ENCODE data around the gene CD99L2. TPM values are rescaled to one million over a fixed set of nuclear protein-coding genes. Genes with fewer than 3 reads are reported as not detected.

Gene CD99L2
- polyA plus RNA-seq, 1 donor from 2014 or later = 61.0 TPM

DNA sequence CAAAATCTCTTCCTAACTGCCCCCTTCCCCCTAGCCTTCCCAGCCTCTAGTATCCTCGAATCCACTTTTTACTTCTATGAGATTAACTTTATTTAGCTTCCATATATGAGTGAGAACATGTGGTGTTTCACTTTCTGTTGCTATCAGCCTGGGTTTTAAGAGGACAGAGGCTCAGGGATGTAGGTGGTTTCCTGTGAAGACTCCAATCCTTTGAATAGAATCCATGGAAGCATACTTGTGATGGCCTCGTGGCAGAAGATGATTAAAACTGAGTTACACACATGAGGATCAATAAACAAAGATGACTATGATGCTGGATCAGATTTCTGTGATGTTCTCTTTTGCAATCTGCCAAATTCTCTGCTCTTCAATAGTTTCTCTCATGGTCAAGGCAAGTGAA, 29.8 kb downstream of the CD99L2 start:
- Histone ChIP-seq H2AFZ (ENCODE audit: low read depth, low read length) (no peak overlapping the region), H3K27ac (ENCODE audit: low read length) (no peak overlapping the region), H3K4me2 (ENCODE audit: low read length) (no peak overlapping the region), H4K20me1 (ENCODE audit: insufficient read depth) (no peaks in the 10 kb centered on the region), H3K4me3 (ENCODE audit: low read length) (no peak overlapping the region), H3F3A (ENCODE audit: insufficient read depth, low read length, poor library complexity, severe bottlenecking) (no peaks in the 10 kb centered on the region), H3K9me3 (ENCODE audit: low read length) (no peaks in the 10 kb centered on the region), H3K79me2 (replicated peaks; ENCODE audit: insufficient read depth, low read length) (no peaks in the 10 kb centered on the region), H3K36me3 (ENCODE audit: insufficient read depth, low read length) (no peaks in the 10 kb centered on the region), H3K27me3 (ENCODE audit: insufficient read depth, low read depth, low read length) (no peaks in the 10 kb centered on the region), H3K9ac (ENCODE audit: low read length) (no peak overlapping the region), H3K9me2 (ENCODE audit: insufficient read depth, low read length) (no peaks in the 10 kb centered on the region)
- TF ChIP-seq SMC3 (conservative IDR thresholded peaks at IDR 0.05; ENCODE audit: poor library complexity) = no peak

DNA sequence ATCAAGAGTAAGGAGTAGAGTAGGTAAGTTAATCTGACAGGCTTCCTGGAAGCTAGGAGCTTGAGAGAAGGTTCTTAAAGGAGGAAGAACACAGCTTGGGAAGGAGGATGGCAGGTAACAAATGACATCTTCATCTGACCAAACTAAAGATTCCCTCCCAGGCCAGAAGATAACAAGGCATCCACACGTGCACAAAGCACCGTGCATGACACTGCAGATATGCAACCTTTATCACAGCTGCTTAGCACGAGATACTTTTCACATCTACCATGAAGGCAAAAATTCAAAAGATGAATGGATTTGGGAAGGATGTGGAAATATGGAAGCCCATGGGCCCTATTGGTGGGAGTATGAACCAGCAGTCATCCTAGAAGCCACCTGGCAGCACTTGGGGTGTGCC, 34.3 kb downstream of the CD99L2 start:
- no peaks in the 10 kb centered on the region for H3K27me3 ChIP-seq (ENCODE audit: insufficient read depth, low read depth, low read length)
- H3K4me3 ChIP-seq (ENCODE audit: low read length) = no peak overlapping the region
- TF ChIP-seq EZH2 (IDR thresholded peaks at IDR 0.05; ENCODE audit: borderline replicate concordance, insufficient read depth, low read length, poor library complexity, severe bottlenecking) = no peak
- no peak for TF ChIP-seq RAD21 (conservative IDR thresholded peaks at IDR 0.05)
- no peak for TF ChIP-seq EP300 (conservative IDR thresholded peaks at IDR 0.05; ENCODE audit: poor library complexity, severe bottlenecking)
- TF ChIP-seq, protein P1, sequence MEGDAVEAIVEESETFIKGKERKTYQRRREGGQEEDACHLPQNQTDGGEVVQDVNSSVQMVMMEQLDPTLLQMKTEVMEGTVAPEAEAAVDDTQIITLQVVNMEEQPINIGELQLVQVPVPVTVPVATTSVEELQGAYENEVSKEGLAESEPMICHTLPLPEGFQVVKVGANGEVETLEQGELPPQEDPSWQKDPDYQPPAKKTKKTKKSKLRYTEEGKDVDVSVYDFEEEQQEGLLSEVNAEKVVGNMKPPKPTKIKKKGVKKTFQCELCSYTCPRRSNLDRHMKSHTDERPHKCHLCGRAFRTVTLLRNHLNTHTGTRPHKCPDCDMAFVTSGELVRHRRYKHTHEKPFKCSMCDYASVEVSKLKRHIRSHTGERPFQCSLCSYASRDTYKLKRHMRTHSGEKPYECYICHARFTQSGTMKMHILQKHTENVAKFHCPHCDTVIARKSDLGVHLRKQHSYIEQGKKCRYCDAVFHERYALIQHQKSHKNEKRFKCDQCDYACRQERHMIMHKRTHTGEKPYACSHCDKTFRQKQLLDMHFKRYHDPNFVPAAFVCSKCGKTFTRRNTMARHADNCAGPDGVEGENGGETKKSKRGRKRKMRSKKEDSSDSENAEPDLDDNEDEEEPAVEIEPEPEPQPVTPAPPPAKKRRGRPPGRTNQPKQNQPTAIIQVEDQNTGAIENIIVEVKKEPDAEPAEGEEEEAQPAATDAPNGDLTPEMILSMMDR (IDR thresholded peaks at IDR 0.05; ENCODE audit: poor library complexity, severe bottlenecking) = no peak
- no peak for TF ChIP-seq SMC3 (conservative IDR thresholded peaks at IDR 0.05; ENCODE audit: poor library complexity)
- TF ChIP-seq, protein P2, sequence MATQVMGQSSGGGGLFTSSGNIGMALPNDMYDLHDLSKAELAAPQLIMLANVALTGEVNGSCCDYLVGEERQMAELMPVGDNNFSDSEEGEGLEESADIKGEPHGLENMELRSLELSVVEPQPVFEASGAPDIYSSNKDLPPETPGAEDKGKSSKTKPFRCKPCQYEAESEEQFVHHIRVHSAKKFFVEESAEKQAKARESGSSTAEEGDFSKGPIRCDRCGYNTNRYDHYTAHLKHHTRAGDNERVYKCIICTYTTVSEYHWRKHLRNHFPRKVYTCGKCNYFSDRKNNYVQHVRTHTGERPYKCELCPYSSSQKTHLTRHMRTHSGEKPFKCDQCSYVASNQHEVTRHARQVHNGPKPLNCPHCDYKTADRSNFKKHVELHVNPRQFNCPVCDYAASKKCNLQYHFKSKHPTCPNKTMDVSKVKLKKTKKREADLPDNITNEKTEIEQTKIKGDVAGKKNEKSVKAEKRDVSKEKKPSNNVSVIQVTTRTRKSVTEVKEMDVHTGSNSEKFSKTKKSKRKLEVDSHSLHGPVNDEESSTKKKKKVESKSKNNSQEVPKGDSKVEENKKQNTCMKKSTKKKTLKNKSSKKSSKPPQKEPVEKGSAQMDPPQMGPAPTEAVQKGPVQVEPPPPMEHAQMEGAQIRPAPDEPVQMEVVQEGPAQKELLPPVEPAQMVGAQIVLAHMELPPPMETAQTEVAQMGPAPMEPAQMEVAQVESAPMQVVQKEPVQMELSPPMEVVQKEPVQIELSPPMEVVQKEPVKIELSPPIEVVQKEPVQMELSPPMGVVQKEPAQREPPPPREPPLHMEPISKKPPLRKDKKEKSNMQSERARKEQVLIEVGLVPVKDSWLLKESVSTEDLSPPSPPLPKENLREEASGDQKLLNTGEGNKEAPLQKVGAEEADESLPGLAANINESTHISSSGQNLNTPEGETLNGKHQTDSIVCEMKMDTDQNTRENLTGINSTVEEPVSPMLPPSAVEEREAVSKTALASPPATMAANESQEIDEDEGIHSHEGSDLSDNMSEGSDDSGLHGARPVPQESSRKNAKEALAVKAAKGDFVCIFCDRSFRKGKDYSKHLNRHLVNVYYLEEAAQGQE (IDR thresholded peaks at IDR 0.05; ENCODE audit: borderline replicate concordance) = no peak
- no peak for TF ChIP-seq POLR2AphosphoS5 (IDR thresholded peaks at IDR 0.05)
- no peak for TF ChIP-seq TAF1 (IDR thresholded peaks at IDR 0.05; ENCODE audit: low read depth)
- no peak for TF ChIP-seq MXI1 (conservative IDR thresholded peaks at IDR 0.05; ENCODE audit: poor library complexity, severe bottlenecking)
- H3K79me2 ChIP-seq (replicated peaks; ENCODE audit: insufficient read depth, low read length) = no peaks in the 10 kb centered on the region
- no peak overlapping the region for H3K27ac ChIP-seq (ENCODE audit: low read length)
- H3F3A ChIP-seq (ENCODE audit: insufficient read depth, low read length, poor library complexity, severe bottlenecking) = no peaks in the 10 kb centered on the region
- no peak overlapping the region for H3K9ac ChIP-seq (ENCODE audit: low read length)
- H4K20me1 ChIP-seq (ENCODE audit: insufficient read depth) = no peaks in the 10 kb centered on the region
- H3K9me3 ChIP-seq (ENCODE audit: low read length) = no peaks in the 10 kb centered on the region
- no peaks in the 10 kb centered on the region for H3K36me3 ChIP-seq (ENCODE audit: insufficient read depth, low read length)
- H3K9me2 ChIP-seq (ENCODE audit: insufficient read depth, low read length) = no peaks in the 10 kb centered on the region
- no peak overlapping the region for H2AFZ ChIP-seq (ENCODE audit: low read depth, low read length)
- H3K4me2 ChIP-seq (ENCODE audit: low read length) = no peak overlapping the region

- H3K79me2 ChIP-seq (replicated peaks; ENCODE audit: insufficient read depth, low read length) = no peaks in the 10 kb centered on the region
- H4K20me1 ChIP-seq (ENCODE audit: insufficient read depth) = no peaks in the 10 kb centered on the region
- no peak for TF ChIP-seq EP300 (conservative IDR thresholded peaks at IDR 0.05; ENCODE audit: poor library complexity, severe bottlenecking)
- TF ChIP-seq, protein P2 (IDR thresholded peaks at IDR 0.05; ENCODE audit: borderline replicate concordance) = no peak
- TF ChIP-seq SMC3 (conservative IDR thresholded peaks at IDR 0.05; ENCODE audit: poor library complexity) = no peak
- TF ChIP-seq RAD21 (conservative IDR thresholded peaks at IDR 0.05) = no peak
- TF ChIP-seq POLR2AphosphoS5 (IDR thresholded peaks at IDR 0.05) = no peak
- TF ChIP-seq, protein P1 (IDR thresholded peaks at IDR 0.05; ENCODE audit: poor library complexity, severe bottlenecking) = no peak
- no peak for TF ChIP-seq TAF1 (IDR thresholded peaks at IDR 0.05; ENCODE audit: low read depth)
- TF ChIP-seq EZH2 (IDR thresholded peaks at IDR 0.05; ENCODE audit: borderline replicate concordance, insufficient read depth, low read length, poor library complexity, severe bottlenecking) = no peak
- no peak for TF ChIP-seq MXI1 (conservative IDR thresholded peaks at IDR 0.05; ENCODE audit: poor library complexity, severe bottlenecking)
- H3K36me3 ChIP-seq (ENCODE audit: insufficient read depth, low read length) = no peaks in the 10 kb centered on the region
- no peak overlapping the region for H3K27ac ChIP-seq (ENCODE audit: low read length)
- H3K4me3 ChIP-seq (ENCODE audit: low read length) = no peak overlapping the region
- no peak overlapping the region for H2AFZ ChIP-seq (ENCODE audit: low read depth, low read length)
- no peak overlapping the region for H3K4me2 ChIP-seq (ENCODE audit: low read length)
- H3F3A ChIP-seq (ENCODE audit: insufficient read depth, low read length, poor library complexity, severe bottlenecking) = no peaks in the 10 kb centered on the region
- no peak overlapping the region for H3K9ac ChIP-seq (ENCODE audit: low read length)
- no peaks in the 10 kb centered on the region for H3K9me3 ChIP-seq (ENCODE audit: low read length)
- H3K27me3 ChIP-seq (ENCODE audit: insufficient read depth, low read depth, low read length) = no peaks in the 10 kb centered on the region
- H3K9me2 ChIP-seq (ENCODE audit: insufficient read depth, low read length) = no peaks in the 10 kb centered on the region
These were observed 35.3 kb downstream of the CD99L2 start for GRCh38 chrX:150863191-150863590.
